T-helper 2 cell treated with Interferon-gamma antibody and Interleukin-4, amounts not matched to agents 100 ng/mL and 5 ng/mL, for 36 hours (primary cell): Measurements from ENCODE around the gene NUP93. TPM values are rescaled to one million over a fixed set of nuclear protein-coding genes. Genes with fewer than 3 reads are reported as not detected.
"Not testable (repeated sequence)": the region's sequence is repeated elsewhere in the genome, so short reads cannot be mapped to it uniquely, and the experiment has no call there.

Experiments used
- intact Hi-C: fragments of 100-400 bp; cut with micrococcal nuclease; formaldehyde crosslinking; loops from one replicate; pipeline ENCODE4 v1.15.1; 2023
- total RNA-seq: library from RNA; stranded (reverse); gene quantifications from 2 replicates; pipeline ENCODE4 v1.2.3, GENCODE V29; 2022

NUP93 gene
- total RNA-seq, 1 donor from 2014 or later, result 101 TPM

DNA sequence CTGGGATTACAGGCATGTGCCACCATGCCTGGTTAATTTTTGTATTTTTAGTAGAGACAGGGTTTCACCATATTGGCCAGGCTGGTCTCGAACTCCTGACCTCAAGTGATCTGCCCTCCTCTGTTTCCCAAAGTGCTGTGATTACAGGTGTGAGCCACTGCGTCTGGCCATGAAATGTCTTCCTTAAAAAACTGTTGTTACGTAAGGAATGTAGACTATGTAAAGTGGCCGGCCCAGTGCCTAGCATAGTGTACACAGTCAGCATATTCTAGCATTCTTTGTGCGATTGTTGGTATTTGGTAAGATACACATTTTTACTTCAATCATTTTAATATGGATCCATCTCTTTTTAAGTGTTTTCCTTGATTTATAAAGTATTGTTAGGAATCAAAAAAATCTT is 81.7 kb downstream of the NUP93 start:
- intact Hi-C loops, result not testable (repeated sequence)

DNA sequence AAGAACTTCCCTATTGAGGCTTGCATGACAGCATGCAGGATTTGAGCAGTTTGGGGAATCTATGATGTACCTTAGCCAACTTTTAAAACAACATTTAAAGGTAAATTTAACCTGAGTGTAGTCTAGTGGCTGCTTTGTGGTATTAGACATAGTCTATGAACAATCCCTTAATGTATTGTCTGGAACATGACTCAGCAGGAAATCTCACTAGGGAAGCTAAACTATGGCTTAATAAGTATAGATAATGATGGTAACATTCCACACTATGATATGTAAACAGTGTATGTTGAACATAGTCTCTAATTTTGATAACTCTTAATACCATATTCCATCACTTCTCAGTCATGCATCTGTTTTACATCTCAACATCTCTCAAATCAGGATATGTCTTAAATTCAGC is 83.0 kb downstream of the NUP93 start:
- intact Hi-C loops, result no loop called here

DNA sequence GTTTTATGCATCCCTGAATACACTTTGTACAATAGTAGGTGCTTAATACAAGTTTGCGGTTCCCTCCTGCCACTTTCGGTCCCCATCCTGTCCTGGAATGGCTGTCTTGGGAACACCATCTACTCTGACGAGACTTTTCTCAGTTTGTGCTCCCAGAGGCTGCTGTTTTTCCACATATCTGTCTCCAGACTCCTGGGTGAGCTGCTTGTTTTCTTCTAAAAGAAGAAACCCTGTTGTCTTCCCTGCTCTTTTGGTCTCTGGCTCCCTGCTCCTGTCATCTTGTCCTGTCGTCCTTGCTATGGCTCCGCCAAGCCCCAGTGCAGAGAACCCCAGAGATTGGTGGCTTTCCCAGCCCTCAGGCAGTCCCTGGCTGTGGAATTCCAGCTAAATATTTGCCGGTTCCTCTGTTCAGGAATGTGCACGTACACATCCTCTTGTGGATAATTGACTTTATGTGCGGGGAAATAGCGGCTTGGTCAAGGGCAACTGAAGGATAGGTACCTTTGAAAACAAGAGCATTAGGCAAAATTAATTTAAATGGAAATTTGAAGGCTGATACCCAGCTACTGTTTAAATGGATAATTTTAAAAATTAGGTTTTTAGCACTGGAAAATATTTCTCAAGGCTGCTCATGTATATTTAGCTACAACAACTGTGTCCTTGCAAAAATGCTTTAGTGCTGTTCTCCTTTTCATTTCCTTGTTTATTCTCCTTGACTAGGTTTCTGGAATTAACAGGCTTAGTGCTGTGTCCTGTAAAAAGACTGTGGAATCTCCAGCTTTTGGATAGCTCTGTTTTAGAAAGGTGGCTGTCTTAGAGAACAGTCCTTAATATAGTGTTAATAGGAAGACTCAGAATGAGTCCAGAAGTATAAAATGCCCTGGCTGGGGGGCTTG is 84.9 kb downstream of the NUP93 start:
- intact Hi-C loops, result no loop called here

DNA sequence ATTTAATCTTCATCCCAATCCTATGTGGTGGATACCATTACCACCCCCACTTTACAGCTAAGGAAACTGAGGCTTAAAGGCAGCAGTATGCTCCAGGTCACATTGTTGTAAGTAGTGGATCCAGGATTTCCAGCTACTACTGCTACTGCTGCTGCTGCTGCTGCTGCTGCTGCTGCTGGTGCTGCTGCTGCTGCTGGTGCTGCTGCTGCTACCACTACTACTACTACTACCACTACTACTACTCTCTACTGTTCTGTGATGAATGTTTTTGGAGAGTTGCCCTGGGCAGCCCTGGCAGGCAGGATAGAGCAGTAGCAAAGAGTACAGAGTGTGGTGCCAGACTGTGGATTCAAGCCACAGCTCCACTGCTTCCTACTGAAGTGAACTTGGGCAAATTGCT is 85.8 kb downstream of the NUP93 start:
- intact Hi-C loops, result no loop called here

DNA sequence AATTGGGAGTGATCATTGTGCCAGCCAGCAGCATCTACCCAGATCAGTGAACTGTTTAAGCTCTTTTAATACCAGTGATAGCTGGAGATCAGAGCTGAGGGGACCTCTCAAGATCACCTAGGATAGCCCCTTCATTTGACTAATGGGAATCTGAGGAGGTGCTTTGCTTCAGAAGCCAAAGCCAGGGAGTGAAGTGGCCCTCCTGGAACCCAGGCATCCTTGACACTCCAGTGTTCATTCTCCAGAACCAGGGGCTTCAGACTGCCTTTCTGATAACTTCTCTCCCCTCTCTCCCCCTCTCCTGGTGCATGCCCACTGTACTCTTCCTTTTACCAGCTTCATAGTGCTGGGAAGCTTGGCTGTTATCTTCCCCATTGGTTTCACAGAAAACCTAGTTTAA is 87.1 kb downstream of the NUP93 start:
- intact Hi-C loops, result no loop called here

DNA sequence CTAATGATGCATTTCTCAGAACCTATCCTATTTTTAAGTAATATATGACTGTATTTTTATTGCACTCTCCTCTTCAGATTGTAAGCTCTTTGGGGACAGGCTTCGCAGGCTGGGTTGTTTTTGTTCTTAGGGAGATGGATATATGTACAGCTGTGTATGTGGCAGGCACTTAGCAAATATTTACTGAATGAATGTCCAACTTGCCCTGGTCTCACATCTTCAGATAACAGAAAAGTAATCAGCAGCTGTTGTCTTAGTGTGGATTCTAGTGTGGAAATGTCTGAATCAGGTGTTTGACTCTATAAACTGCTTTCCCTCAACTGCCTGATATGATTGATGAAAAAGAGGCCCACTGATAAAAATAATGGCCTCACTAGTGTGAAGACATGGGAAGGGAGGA is 88.0 kb downstream of the NUP93 start:
- intact Hi-C loops, result no loop called here

DNA sequence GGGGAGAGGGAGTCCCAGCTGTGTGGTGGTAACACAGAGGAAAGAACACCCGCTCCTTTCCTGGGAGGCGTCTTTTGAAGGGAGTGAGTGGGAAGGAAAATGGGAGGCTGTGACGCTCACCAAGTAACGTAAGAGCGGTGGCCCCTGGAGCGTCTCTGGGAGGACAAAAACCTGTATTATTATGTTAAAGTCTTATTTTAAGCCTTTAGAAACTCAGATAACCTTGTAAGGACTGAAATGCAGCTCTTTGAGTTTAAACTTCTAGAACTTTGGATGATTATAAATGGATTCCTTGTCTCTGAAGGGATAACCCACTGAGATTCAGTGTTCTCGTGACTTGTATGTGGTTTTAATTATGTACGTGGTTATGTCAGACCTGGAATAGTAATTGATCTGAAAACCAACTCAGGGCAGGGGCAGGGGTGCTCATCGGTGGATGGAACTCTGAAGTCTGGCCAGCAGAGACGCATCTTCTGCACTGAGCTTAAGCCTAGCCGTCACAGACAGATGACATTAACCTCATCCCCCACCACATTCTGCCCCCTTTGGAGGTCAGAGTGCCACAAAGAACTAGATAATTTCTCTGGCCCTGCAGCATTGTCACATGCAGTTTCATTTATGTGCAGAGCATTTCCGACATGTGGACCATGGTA is 93.3 kb downstream of the NUP93 start:
- intact Hi-C loops, result no loop called here

DNA sequence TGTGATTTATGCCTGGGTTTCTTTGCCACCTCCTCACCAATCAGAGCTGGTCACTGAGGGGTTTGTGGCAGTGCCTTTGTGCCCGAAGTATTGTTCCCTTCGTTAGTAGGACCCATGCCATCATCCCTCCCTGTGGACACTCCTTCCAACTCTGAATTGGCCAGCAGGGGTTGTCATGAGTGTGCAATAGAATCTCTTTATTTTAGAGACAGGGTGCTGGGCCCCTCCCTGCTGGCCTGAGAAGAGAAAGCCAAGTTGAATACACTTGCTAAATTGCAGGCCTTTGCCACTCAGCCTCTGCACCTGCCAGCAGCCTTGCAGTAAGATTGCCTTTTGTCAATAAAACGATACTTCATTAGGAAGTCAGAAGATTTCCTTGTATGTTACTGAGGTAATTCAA is 94.4 kb downstream of the NUP93 start:
- intact Hi-C loops, result no loop called here

DNA sequence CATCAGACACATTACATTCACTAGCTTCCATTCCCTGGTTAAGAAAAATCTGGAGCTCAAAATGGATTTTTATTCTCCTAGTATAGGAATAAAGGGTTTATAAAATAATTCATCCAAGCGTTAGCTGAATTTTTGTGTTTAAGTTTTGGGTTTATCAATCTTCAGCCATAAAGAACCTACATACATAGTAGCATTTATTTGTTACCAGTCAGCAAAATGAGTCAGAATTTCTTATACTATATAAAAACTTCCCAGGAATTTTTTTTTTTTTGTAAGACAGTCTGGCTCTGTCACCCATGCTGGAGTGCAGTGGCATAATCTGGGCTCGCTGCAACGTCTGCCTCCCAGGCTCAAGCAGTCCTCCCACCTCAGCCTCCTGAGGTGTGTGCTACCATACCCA is 94.9 kb downstream of the NUP93 start:
- intact Hi-C loops, result no loop called here

DNA sequence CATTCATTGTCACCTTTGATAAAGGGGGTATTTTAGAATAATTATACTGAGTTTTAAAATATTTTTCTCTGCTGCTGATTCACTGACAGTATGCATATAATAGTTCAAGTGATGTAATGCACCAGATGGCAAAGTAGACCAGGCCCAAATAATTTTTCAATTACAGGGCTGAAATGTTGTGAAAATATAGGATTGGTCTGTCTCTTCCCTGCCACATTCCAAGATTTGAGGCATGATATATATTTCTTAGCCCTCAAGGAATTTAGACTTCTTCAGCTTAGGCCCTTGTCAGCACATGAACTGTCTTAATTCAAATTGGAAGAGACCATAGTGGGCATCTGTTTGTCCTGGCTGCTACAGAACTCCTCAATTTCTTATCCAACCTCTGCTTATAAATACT is 95.9 kb downstream of the NUP93 start:
- intact Hi-C loops, result no loop called here

DNA sequence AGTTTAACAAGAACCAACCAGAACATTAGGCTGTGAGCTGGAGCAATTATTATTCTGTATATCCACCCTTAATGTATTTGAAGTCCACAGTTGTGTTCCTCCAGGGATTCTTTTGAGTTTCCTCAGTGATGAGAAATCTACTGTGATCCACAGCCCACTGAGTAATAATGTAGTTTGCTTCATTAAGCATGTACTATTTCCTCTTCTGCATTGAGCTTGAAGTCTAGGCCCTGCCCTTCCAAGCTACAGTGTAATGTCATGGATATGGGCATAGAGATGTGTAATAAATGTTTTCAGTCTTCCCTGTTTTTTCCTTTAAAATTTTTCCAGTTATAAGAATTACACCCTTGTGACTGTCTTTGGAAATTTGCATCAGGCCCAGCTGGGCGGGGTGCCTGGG is 98.7 kb downstream of the NUP93 start:
- intact Hi-C loops, result no loop called here

DNA sequence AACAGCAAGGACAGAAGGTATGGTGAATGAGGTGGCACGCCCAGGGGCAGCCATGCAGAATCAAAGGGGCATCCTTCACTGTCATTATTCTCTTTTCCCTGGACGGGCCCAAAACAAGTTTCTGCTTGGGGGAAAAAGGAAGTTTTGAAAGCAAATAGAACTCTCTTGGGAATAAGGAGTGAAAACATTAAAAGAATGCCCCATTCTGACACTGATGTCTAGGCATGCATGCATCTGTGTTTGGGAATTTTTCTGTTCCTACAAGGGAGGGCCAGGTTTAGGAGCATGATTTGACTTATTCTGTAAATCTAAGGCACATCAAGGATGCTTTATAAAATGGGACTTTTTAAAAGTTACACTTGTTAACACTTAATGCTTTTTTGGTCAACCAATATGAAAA is 100.7 kb downstream of the NUP93 start:
- intact Hi-C loops, result no loop called here

DNA sequence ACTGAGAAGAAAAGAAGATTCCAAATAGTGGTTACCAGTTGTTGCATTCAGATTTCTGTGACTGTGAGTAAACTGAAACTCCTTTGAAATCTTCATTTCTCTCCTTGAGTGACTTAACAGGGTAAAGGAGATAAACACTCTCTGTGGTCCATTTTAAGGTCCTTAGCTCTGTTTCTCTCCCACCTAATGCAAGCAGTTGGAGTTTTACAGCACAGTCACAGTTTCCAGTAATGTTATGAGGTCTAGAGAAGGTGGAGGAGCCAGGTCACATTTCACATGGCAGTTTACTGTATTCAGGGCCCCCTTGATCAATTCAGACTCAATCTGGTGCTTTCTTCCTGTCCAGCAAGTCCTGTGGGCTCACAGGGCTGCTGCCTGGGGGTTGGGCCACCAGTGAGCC is 102.8 kb downstream of the NUP93 start:
- intact Hi-C loops, result no loop called here

DNA sequence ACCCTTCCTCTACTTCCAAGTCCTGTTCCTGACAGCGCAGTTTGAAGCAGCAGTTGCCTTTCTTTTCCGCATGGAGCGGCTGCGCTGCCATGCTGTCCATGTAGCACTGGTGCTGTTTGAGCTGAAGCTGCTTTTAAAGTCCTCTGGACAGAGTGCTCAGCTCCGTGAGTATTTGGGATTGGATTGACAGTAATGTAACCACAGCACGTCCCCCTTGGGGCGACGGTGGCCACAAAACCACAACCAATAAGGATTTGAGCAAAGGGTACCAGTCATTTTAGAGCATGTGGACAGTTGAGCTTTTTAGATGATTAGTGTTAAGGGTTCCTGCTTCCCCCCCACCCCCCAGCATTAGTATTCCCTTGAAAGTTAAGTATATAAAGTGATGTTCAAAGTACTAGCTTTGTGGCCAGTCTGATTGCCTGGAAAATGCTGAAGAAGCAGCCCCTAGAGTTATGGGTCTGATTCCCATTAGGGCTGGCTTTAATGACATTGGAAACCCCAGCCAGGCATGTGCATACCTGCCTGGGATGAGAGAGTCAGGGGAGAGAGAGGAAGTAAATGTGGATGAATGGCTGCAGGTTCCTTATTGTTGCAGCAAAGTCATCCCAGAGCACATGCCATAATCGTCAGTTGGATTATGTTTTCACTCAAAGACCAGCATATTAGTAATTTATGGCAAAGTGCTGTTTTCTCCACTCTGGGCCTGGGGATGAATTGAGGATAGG is 103.5 kb downstream of the NUP93 start:
- intact Hi-C loops, result no loop called here

DNA sequence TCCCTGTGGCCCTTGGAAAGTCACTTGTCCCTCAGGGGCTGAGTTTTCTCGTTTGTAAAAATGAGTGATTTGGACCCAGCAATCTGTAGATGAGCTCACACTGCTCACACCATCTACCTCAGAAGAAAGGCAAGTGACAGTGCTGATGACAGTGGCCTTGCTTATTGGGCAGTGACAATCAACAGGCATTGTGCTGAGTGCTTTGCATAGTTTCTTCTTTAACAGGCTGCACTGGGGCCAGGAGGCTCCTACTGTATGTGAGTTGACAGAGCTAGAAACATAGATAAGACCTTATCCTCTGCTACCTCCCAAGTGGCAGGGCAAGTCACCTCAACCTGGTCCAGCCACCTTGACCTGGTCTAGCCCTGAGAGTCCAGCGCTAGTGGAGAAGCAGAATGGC is 105.4 kb downstream of the NUP93 start:
- intact Hi-C loops, result no loop called here

DNA sequence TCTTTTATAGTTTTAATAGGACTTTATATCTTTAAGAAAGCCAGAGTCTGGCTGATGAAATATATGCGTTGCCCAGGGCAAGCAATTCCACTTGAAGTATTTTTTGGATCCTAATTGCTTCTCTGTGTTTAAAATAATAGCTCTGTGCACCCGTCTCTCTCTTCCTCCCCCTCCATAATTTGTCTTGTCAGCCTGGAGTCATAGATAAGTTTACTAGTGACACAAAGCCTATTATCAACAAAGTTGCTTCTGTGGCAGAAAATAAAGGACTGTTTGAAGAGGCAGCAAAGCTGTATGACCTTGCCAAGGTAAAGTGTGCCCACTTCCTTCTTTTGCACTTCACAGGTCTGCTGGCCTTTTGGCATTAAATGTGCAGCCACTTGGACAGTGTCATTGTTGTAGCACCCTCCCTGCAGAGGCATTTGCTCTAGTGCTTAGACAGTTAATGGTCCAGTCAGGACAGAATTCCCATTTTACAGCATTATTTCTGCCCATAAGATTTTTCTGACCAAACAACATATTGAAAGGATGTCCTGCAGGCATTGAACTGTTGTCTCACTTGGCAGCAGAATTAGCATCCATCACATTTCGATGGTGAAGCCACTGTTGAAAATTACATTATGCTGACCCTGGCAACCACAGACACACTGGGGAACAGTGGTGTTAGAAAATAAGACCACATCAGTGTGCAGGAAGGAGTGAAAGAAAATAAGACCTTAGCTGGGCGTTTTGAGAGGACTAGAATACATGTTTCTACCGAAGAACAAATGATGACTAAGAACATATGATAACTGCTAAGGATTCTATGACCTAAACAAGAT is 106.7 kb downstream of the NUP93 start:
- intact Hi-C loops, result no loop called here

DNA sequence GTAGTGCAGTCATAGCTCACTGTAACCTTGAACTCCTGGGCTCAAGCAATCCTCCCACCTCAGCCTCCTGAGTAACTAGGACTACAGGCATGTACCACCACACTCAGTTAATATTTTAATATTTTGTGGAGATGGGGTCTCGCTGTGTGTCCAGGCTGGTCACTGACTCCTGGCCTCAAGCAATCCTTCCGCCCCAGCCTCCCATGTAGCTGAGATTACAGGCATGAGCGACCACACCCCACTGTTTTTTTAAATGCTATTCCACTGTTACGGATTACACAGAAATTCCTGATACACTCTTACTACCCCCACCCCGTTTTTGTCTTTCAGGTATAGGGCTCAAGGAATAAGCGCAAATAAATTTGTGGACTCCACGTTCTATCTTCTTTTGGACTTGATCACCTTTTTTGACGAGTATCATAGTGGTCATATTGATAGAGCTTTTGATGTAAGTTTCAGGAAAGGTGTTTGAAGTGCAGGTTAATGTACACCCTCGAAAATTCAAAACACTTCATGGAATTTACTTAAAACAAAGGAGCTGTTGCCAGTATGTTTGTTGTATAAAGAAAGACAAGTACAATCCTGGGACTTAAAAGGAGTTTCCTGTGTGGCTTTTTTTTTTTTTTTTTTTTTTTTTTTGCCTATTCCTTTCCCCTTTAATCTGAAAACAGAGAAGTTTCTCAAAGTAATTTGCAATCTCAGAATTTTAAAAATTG is 108.9 kb downstream of the NUP93 start:
- intact Hi-C loops, result no loop called here

DNA sequence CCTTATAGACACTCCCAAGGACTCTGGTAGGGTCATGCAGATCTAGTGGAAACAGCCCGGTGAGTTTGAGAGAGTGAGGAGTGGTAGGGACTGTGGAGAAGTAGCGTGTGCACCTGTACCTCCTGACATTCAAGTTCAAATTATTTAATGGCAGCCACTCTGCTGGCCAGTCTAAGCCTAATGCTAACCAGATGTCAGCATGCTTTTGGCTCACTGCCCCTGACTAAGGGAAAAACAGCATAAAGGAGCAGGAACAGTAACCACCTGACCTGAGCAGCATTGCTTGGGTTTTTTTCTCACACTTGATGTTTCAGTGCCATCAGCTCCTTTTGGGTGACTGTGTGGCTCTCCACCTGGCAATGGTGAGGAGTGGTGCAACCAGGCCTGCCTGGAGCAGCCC is 111.3 kb downstream of the NUP93 start:
- intact Hi-C loops, result no loop called here

DNA sequence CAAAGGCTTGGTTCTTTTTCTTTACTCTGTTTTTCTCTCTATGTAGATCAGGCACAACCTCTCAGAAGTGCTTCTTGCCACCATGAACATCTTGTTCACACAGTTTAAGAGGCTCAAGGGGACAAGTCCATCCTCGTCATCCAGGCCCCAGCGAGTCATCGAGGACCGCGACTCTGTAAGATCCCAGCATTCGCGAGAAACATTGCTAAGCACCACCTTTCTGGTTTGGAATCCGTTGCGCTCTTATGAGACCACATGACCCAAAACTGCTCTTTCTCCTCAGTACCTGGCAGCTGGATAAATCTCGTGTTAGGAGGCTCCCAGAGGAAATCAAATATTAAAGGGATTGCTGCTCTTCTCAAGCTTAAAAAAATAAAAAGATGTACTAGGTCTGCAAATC is 111.7 kb downstream of the NUP93 start:
- intact Hi-C loops, result no loop called here

DNA sequence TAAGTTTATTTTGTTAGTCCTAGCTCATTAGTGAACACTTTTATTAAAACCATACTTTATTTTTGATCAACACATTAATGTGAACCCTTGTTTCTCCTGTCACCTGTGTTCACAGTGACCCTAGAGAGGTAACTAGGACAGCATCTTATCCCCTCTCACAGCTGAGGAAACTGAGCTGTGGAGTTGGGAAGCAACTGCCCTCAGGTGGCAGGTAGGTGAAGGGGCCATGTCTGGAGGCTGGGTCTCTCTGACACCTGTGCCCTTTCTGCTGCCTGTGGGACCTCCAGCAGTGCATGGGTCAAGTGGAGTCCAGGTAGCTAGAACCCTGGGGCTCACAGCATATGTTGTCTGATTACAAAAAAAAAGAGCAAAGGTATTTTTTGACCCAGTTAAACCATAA is 112.2 kb downstream of the NUP93 start:
- intact Hi-C loops, result no loop called here

DNA sequence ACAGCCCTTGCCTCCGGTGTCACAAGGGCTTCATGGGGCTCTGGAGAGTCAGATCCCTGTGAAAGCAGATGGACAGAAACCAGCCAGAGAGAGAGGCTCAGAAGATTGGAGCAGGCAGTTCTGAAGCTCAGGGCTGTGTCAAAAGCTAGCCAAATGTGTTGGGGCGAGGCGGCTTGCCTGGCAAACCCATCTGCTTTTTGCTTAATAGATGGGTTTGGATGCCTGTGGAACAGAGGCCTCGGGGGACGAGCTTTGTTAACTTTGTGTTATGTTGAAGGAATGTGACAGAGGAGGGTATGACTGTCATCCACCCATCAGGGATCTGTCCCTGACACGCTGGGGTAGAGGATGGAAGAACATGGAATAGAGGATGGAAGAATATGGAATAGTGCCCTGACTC is 114.1 kb downstream of the NUP93 start:
- intact Hi-C loops, result no loop called here
